ENCODE data around the gene CDKL4. TPM values are rescaled to one million over a fixed set of nuclear protein-coding genes. Genes with fewer than 3 reads are reported as not detected.
"Not testable (repeated sequence)": the region's sequence is repeated elsewhere in the genome, so short reads cannot be mapped to it uniquely, and the experiment has no call there.

Gene CDKL4
- 0.87 and 3.8 TPM in 2 replicates for total RNA-seq

GRCh38 chr2:39243469-39244123 lies at the start of gene CDKL4:
Gene CDKL4, minus strand, starts transcription at chr2:39243970.
- no peak for DNase-seq (ENCODE audit: low read depth)

- DNase-seq (ENCODE audit: low read depth), result no peak
Measured at GRCh38 chr2:39290433-39290832, 46.7 kb upstream of the CDKL4 start.

- DNase-seq (ENCODE audit: low read depth), result peak; percentile 71
Measured at GRCh38 chr2:39289609-39290008, 45.8 kb upstream of the CDKL4 start.

- DNase-seq (ENCODE audit: low read depth), result no peak
Measured at GRCh38 chr2:39283561-39283960, 39.8 kb upstream of the CDKL4 start.

GRCh38 chr2:39281391-39281790 lies 37.6 kb upstream of the CDKL4 start:
- DNase-seq (ENCODE audit: low read depth), result no peak

- peak; percentile 45 for DNase-seq (ENCODE audit: low read depth)
Measured at GRCh38 chr2:39275016-39275415, 31.2 kb upstream of the CDKL4 start.

- DNase-seq (ENCODE audit: low read depth), result no peak
Measured at GRCh38 chr2:39269941-39270340, 26.2 kb upstream of the CDKL4 start.

- no peak for DNase-seq (ENCODE audit: low read depth)
Measured at GRCh38 chr2:39266916-39267434, 23.2 kb upstream of the CDKL4 start.

GRCh38 chr2:39266139-39266805 lies 22.5 kb upstream of the CDKL4 start:
- DNase-seq (ENCODE audit: low read depth), result no peak

- DNase-seq (ENCODE audit: low read depth), result no peak
Measured at GRCh38 chr2:39265315-39265714, 21.5 kb upstream of the CDKL4 start.

- DNase-seq (ENCODE audit: low read depth), result no peak
Measured at GRCh38 chr2:39264733-39265132, 21.0 kb upstream of the CDKL4 start.

GRCh38 chr2:39260087-39260486 lies 16.3 kb upstream of the CDKL4 start:
- no peak for DNase-seq (ENCODE audit: low read depth)

- no peak for DNase-seq (ENCODE audit: low read depth)
Measured at GRCh38 chr2:39256040-39256439, 12.3 kb upstream of the CDKL4 start.

- DNase-seq (ENCODE audit: low read depth), result no peak
Measured at GRCh38 chr2:39252888-39253518, 9.2 kb upstream of the CDKL4 start.

GRCh38 chr2:39247512-39248043 lies 3.8 kb upstream of the CDKL4 start:
- DNase-seq (ENCODE audit: low read depth), result no peak

GRCh38 chr2:39246382-39246980 lies 2.7 kb upstream of the CDKL4 start:
- DNase-seq (ENCODE audit: low read depth), result no peak

- not testable (repeated sequence) for DNase-seq (ENCODE audit: low read depth)
Measured at GRCh38 chr2:39244963-39245625, 1.3 kb upstream of the CDKL4 start.

- DNase-seq (ENCODE audit: low read depth), result not testable (repeated sequence)
Measured at GRCh38 chr2:39244241-39244862, 582 bp upstream of the CDKL4 start.

- no peak for DNase-seq (ENCODE audit: low read depth)
Measured at GRCh38 chr2:39241588-39241987, 2.2 kb downstream of the CDKL4 start.

- no peak for DNase-seq (ENCODE audit: low read depth)
Measured at GRCh38 chr2:39240758-39241157, 3.0 kb downstream of the CDKL4 start.

GRCh38 chr2:39234754-39235153 lies 9.0 kb downstream of the CDKL4 start:
- DNase-seq (ENCODE audit: low read depth), result peak; percentile 72
